HFFc6 (cell line): Measurements from ENCODE around the gene ESRRB. TPM values are rescaled to one million over a fixed set of nuclear protein-coding genes. Genes with fewer than 3 reads are reported as not detected.

ENCODE experiments used
- DNase-seq: peaks from one replicate; pipeline ENCODE4 v3.0.0-alpha.2; 2018
- H3K27ac Mint-ChIP-seq: 2 replicates; pipeline ENCODE4 v1.8.0; 2020; ENCODE audit warnings: mild to moderate bottlenecking, mixed read lengths
- H3K27me3 Mint-ChIP-seq: 2 replicates; pipeline ENCODE4 v1.8.0; 2021; ENCODE audit warnings: mild to moderate bottlenecking, moderate library complexity, mixed read lengths; ENCODE audit not compliant: insufficient read depth
- H3K36me3 Mint-ChIP-seq: 2 replicates; pipeline ENCODE4 v1.8.0; 2021; ENCODE audit warnings: low read depth, mixed read lengths
- H3K4me1 Mint-ChIP-seq: 2 replicates; pipeline ENCODE4 v1.8.0; 2020; ENCODE audit warnings: low read depth, mixed read lengths
- H3K4me3 Mint-ChIP-seq: 2 replicates; pipeline ENCODE4 v1.8.0; 2020; ENCODE audit warnings: mild to moderate bottlenecking, moderate library complexity, mixed read lengths
- H3K9me3 Mint-ChIP-seq: 2 replicates; pipeline ENCODE4 v1.8.0; 2020; ENCODE audit warnings: mild to moderate bottlenecking, mixed read lengths
- total RNA-seq, 6 experiments: library from RNA; stranded (reverse); fragmentation: NEBNext Ultra II Directional; extraction: Animal tissue kit (Norgen Biotek cat#: 25700); gene quantifications; 2 replicates in 1 of 6; 3 replicates in 5 of 6; pipeline ENCODE4 v1.2.3, GENCODE V29; 2021
- TF ChIP-seq, protein P1 (sequence below): fragments of 200-600 bp; sonication (generic); IDR thresholded peaks from 2 replicates; pipeline ENCODE4 v1.5.0; 2021; ENCODE audit warnings: antibody characterized with exemption, mild to moderate bottlenecking

Gene ESRRB
- total RNA-seq, 6 experiments from 2014 or later: not detected

DNA sequence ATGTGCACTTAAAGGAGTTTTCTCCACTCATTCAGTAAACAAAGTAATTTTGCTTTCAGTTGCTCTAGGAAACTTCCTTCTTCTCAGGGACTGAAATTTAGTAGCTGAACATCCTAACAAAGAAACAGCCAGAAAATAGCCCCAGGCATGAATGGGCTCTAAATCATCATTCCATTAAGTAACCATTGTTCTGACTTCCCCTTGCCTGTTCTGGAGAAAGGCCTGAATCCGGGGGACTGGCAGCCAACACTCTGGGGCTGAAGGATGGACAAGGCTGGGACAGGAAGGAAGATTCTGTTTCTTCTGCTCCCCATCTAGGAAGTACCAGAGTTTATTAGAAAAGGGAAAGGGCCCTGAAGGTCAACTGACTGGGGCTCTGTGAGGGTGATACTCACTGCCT is 104.5 kb downstream of the ESRRB start:
- Mint-ChIP-seq H3K4me1 (no peaks in the 10 kb centered on the region), H3K36me3 (no peaks in the 10 kb centered on the region), H3K4me3 (no peak overlapping the region), H3K27ac (no peak overlapping the region), H3K27me3 (peaks cover 18% of the 10 kb centered on the region), H3K9me3 (no peaks in the 10 kb centered on the region)
- DNase-seq: no peak
- TF ChIP-seq, protein P1, sequence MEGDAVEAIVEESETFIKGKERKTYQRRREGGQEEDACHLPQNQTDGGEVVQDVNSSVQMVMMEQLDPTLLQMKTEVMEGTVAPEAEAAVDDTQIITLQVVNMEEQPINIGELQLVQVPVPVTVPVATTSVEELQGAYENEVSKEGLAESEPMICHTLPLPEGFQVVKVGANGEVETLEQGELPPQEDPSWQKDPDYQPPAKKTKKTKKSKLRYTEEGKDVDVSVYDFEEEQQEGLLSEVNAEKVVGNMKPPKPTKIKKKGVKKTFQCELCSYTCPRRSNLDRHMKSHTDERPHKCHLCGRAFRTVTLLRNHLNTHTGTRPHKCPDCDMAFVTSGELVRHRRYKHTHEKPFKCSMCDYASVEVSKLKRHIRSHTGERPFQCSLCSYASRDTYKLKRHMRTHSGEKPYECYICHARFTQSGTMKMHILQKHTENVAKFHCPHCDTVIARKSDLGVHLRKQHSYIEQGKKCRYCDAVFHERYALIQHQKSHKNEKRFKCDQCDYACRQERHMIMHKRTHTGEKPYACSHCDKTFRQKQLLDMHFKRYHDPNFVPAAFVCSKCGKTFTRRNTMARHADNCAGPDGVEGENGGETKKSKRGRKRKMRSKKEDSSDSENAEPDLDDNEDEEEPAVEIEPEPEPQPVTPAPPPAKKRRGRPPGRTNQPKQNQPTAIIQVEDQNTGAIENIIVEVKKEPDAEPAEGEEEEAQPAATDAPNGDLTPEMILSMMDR: no peak

DNA sequence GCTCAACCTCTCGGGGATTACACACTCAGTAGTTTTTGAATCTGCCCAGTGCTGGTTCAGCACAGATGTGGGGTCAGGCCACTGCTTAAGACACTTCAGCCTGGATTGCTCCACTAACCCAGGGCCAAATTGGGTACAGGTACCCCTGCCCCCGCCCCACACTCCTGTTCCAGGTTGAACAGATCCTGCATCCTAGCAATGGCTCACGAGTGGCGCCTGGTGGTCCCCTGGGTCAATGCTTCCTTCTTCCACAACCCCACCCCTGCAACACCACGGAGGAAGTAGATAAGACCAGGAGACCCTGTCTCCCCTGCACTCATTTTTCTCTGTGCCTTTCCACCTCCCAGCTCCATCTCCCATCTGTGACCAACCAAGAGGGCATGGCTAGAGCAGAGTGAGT is 108.4 kb downstream of the ESRRB start:
- TF ChIP-seq, protein P1: no peak; the same call in 1 of the 2 replicates
- no peak overlapping the region for H3K4me3 Mint-ChIP-seq
- no peaks in the 10 kb centered on the region for H3K36me3 Mint-ChIP-seq
- no peak for DNase-seq
- H3K27me3 Mint-ChIP-seq: peaks cover 17% of the 10 kb centered on the region
- no peaks in the 10 kb centered on the region for H3K9me3 Mint-ChIP-seq
- H3K4me1 Mint-ChIP-seq: no peaks in the 10 kb centered on the region
- H3K27ac Mint-ChIP-seq: no peak overlapping the region

DNA sequence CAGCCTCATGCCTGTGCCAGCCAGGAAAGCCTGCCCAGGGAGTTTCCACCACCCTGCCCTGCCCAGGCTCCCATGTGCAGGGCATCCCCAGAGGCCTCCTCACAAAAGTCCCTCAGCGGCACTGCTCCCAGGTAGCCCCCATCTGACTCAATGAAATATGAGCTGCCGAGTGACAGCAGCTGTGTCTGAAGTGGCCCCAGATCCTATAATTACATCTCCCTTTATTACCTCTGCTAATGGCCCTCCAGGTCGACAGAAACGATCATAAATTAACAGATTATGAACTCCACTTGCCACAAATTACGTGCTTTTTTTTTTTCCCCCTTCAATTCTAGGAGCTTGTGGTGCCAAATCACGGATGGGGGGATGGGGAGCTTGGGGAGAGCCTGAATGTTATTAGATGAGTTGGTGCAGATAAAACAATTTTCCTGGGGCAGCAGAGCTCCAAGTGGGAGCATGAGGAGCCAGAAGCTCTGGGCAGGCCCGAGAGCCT is 110.4 kb downstream of the ESRRB start:
- no peak overlapping the region for H3K27ac Mint-ChIP-seq

DNA sequence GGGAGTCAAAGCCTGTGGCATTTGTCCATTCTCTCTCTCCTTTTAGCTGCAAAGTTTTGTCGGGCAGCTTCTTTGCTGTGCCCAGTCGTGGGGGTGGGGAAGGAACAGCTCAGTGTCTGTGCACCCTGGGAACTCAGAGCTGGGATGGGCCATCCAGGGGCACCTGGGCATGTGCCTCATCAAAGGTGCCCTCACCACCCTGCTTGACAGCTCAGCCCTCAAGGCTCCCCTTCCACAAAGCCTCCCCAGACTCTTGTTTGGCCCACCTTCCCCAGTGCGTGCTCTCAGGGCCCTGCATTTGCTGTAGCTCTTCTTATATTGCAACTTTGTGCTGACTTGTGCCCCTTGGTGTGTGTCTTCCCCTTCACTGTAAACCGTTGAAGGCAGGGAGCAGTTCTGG is 112.6 kb downstream of the ESRRB start:
- peaks cover 21% of the 10 kb centered on the region for H3K27me3 Mint-ChIP-seq
- no peak overlapping the region for H3K27ac Mint-ChIP-seq
- DNase-seq: no peak
- TF ChIP-seq, protein P1: no peak
- H3K36me3 Mint-ChIP-seq: no peaks in the 10 kb centered on the region
- H3K4me1 Mint-ChIP-seq: no peaks in the 10 kb centered on the region
- H3K9me3 Mint-ChIP-seq: no peaks in the 10 kb centered on the region
- H3K4me3 Mint-ChIP-seq: no peak overlapping the region

More for the DNA sequence above, 110.4 kb downstream of the ESRRB start:
- peaks cover 18% of the 10 kb centered on the region for H3K27me3 Mint-ChIP-seq
- TF ChIP-seq, protein P1: no peak
- H3K36me3 Mint-ChIP-seq: no peaks in the 10 kb centered on the region
- H3K4me1 Mint-ChIP-seq: no peaks in the 10 kb centered on the region
- no peak overlapping the region for H3K4me3 Mint-ChIP-seq
- no peak for DNase-seq
- no peaks in the 10 kb centered on the region for H3K9me3 Mint-ChIP-seq

DNA sequence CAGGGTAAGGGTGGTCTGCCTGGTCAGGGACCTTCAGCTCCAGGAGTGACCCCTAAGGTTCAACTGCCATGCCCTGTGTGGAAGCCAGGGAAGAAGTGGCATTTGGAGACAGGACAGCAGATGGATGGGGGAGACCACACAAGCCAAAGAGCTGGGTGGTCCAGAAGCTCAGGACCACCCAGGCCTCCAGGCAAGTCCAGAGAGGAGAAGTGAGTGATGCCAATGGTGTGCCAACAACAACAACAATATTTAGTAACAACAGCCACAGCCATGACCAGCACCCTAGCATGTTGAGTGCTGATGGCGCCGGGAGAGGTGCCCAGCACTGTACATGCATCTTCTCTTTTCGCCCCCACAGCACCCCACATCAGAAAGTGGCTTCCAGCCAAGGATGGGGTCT is 113.7 kb downstream of the ESRRB start:
- H3K36me3 Mint-ChIP-seq: no peaks in the 10 kb centered on the region
- TF ChIP-seq, protein P1: no peak
- no peaks in the 10 kb centered on the region for H3K9me3 Mint-ChIP-seq
- no peak overlapping the region for H3K4me3 Mint-ChIP-seq
- DNase-seq: no peak
- H3K27me3 Mint-ChIP-seq: peaks cover 23% of the 10 kb centered on the region
- no peaks in the 10 kb centered on the region for H3K4me1 Mint-ChIP-seq
- no peak overlapping the region for H3K27ac Mint-ChIP-seq

DNA sequence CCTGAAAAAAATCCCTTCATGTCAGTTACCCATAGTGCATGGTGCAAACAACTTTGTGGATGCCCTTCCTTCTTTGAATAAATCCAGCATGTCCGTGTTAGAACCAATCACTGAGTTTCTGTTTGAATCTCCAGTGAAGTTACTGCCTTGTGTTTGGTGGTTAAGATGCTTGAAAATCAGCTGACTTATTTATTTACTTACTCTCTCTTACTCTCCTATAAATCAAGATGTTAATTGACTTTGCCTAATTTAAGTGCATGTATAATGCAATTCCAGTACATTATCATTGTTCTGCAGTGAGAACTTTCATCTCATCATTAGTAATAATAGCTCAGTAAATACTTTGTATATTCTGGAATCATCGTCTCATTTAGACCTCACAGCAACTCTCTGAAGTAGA is 114.2 kb downstream of the ESRRB start:
- peaks cover 23% of the 10 kb centered on the region for H3K27me3 Mint-ChIP-seq
- H3K4me3 Mint-ChIP-seq: no peak overlapping the region
- DNase-seq: no peak
- no peaks in the 10 kb centered on the region for H3K36me3 Mint-ChIP-seq
- TF ChIP-seq, protein P1: no peak
- H3K27ac Mint-ChIP-seq: no peak overlapping the region
- no peaks in the 10 kb centered on the region for H3K4me1 Mint-ChIP-seq
- H3K9me3 Mint-ChIP-seq: no peaks in the 10 kb centered on the region
